GM13976 (cell line): ENCODE measurements around the gene COPS4.
"Not testable (repeated sequence)": the region's sequence is repeated elsewhere in the genome, so short reads cannot be mapped to it uniquely, and the experiment has no call there.

Experiments used
- DNase-seq: peaks from one replicate; pipeline ENCODE4 v3.0.0; 2012; ENCODE audit warnings: low spot score
- CTCF ChIP-seq: IDR thresholded peaks from 2 replicates; pipeline ENCODE4 v1.5.1; 2012; ENCODE audit warnings: borderline replicate concordance, mild to moderate bottlenecking; ENCODE audit not compliant: insufficient read depth; ENCODE audit errors: extremely low read depth, missing control alignments, control extremely low read depth
- in situ Hi-C: fragments of 300-500 bp; cut with MboI; formaldehyde crosslinking; loops from one replicate; pipeline ENCODE4 v1.12.0; 2022; ENCODE audit warnings: low sequenced_read_pairs, mixed read lengths, inconsistent platforms; ENCODE audit not compliant: unreplicated experiment

The COPS4 gene

GRCh38 chr4:83024233-83024632 is 10.8 kb upstream of the COPS4 start:
- in situ Hi-C loops, result loop anchor here (25.0 kb wide), 1 partner anchor 562 kb away; no protein-coding TSS in a partner anchor
- TF ChIP-seq CTCF, result no peak
- DNase-seq, result no peak

- TF ChIP-seq CTCF, result no peak
- in situ Hi-C loops, result no loop called here
- no peak for DNase-seq
These were observed 9.4 kb upstream of the COPS4 start for GRCh38 chr4:83025563-83025962.

GRCh38 chr4:83028976-83029375 is 6.0 kb upstream of the COPS4 start:
- in situ Hi-C loops, result no loop called here
- no peak for TF ChIP-seq CTCF
- no peak for DNase-seq

GRCh38 chr4:83029688-83030087 is 5.3 kb upstream of the COPS4 start:
- DNase-seq, result no peak
- in situ Hi-C loops, result no loop called here
- TF ChIP-seq CTCF, result no peak

- no peak for TF ChIP-seq CTCF
- in situ Hi-C loops, result no loop called here
- no peak for DNase-seq
These were observed 2.1 kb downstream of the COPS4 start for GRCh38 chr4:83036991-83037665.

GRCh38 chr4:83040269-83040668 is 5.3 kb downstream of the COPS4 start:
- no peak for TF ChIP-seq CTCF
- in situ Hi-C loops, result no loop called here
- DNase-seq, result no peak

GRCh38 chr4:83043157-83043556 is 8.2 kb downstream of the COPS4 start:
- in situ Hi-C loops, DNase-seq: not testable (repeated sequence)
